Central memory CD4-positive, alpha-beta T cell (primary cell): Measurements from ENCODE around the gene CYP39A1.

ENCODE experiments used
- DNase-seq: peaks from one replicate; pipeline ENCODE4 v3.0.0; 2022

CYP39A1 gene

DNA sequence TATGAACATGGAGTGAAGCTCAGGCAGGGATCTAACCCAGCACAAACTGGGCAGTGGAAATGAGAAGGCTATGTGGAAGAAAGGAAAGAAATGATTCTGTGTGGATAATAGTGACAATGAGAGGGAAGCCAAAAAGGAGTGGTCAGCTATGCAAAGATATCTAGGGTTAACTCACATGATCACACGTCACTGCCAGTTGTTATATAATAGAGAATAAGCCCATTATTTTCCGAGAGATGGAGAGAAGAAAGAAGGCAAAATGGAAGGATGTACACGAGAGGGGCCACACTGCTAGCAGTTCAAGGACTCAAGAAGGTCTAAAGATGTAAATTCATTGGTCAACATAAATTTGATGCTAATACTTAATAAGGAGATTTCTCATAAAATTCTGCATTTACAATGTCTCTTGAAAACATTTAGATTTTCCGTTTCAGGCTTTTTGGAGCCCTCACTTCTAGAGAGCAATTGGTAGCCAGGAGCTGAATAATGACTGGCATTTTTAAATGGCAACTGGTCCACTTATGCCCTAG is 142.6 kb downstream of the CYP39A1 start:
- no peak for DNase-seq

DNA sequence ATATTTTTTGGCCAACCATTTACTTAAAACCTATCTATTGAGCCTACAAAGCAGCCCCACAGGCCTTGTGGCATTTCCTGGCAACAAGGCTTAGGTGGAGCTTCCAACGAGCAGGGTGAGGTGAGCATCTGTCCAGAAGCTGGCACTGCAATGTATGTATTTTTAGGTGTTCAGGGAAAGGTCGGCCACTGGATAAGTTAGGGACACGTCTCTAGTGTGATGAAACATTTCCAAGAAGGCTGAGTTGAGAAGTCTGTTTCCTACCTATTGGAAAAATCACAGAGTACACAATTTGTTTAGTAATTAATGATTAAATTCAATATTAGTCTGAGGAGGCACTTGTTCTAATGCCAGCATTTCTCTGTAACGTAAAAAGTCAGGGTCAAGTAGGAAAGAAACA is 143.6 kb downstream of the CYP39A1 start:
- no peak for DNase-seq

DNA sequence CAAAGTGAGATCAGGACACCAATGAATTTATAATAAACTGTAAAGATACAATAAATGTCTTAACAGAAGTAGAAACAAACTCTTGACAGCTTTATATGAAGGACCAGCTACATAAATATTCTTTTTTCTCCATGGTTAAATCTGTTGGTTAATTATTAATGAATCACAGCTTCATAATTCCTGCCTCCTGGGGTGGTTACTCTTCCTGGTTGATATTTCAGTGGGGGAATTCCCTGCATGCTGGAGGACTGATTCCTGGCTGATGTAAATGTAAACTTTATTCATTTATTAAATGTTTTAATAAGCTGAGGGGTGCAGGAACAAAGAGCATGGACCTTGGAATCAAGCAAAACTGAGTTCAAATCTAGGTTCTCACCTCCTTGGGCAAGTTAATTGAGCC is 145.2 kb downstream of the CYP39A1 start:
- no peak for DNase-seq

DNA sequence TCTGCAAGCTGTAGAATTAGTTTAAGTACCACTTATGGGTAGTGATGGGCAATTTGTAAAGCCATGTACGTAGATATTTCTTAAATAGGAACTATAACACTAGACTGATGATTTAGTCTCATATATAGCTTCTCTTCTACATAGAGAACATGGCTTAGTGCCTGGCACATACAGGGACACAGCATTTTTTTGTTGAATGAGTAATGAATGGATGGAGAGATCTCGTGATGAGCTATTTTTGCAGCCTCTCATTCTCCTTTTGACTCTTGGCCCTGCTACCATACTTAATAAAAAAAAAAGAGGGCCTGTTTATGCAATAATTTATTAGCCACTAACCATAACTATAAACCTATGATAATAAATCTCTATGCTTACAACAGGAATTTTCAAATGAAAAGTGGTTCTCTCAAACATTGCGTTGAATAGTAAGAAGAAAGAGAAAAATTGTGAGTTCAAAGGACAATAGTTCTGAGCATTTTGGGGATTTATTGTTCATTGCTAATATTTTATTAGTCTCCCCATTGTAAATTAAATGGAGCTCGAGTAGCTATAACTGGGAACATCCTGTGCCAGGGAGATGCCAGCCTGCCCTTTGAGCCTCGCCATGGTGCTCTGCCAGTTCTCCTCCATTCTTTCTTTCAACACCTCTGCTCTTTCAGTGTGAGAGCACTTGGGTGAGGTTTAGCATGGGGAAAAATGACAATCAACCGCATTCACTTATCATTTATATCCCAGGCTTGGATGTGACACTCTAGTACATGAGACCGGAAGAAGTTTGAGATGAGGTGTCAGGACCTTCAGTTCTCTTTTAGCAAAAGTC is 146.7 kb downstream of the CYP39A1 start:
- no peak for DNase-seq

DNA sequence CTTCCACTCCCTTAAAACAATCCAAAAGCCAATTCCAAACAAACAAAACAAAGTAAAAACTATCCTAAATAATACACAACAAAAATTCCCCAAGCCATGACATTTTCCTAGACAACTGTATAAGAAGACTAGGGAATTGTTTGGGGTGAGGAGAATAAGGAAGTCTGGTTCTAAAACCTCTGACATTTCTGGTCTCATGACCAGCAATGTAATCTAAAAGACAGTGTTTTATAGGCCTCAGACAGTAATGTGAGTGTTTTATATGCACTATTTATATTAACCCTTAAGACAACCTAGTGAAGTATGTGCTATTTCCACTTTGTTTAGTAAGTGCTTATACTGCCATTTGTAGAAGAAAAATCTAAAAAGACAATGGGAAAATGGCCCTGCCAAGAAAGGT is 148.4 kb downstream of the CYP39A1 start:
- no peak for DNase-seq

DNA sequence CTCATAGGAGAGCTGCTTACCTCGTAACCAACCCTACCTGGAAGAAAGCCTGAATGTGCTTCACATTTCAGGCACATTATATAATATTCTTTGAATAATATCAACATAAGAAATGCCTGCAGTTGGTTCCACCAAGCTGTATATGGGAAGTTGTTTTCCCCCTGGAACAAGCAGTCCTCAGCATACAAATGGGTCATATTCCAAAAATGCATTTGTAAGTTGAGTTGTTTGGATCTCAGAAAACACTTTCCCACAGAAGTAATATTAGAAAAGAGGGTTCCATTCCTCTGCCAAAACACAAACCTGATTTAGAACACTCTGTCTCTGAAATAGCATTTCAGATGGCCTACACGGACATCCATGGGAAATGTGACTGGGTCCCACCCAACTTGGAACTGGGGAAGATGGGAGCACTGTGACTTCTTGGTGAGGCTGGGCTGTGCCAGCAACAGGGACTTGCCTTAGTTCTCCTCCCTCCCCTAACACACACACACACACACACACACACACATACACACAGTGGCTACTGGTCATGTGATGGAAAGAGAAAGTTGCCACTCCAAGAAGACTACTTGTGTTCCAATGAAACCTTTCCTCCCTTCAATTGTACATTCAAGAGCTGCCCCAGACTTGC is 150.0 kb downstream of the CYP39A1 start:
- DNase-seq, result no peak

DNA sequence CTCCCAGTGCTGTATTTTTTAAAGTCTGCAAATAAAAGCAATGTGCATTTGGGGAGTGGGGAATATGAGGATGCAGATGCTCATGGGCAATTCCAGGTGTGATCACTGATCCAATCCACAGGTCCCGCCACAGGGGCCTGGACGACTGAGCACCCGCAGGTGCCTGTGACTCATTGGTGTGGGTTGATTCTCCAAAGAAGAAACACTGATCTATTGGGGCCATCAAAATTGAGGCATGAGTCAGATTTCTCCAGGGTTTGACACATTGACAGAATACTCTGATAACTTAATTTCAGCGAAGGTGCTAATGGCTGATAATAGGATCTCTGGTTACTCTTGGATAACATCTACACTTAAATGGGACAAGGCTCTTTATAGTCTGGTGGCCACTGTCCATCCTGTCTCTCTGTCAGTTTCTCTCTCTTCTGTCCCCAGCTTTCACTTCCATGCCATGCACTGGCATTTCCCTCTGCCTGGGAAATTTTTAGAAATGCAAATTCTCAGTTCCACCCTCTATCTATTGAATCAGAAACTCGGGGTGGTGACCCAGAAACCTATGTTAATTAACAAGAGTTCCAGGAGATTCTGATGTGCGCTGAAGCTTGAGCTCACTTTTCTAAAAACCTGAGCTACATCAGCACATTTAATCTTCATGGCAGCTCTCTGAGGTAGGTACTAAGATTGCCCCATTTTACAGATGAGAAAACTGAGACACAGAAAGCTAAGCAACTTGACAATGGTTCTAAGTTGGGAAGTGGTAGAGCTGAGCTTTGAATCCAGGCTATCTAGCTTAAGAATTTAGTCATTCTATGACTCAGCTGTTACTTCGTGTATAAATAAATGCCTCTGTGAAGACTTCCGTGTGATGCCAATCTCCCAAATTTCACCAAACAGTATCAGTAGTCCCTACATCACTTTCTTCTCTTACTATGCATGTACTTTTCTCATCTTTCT is 151.2 kb downstream of the CYP39A1 start:
- DNase-seq, result no peak

DNA sequence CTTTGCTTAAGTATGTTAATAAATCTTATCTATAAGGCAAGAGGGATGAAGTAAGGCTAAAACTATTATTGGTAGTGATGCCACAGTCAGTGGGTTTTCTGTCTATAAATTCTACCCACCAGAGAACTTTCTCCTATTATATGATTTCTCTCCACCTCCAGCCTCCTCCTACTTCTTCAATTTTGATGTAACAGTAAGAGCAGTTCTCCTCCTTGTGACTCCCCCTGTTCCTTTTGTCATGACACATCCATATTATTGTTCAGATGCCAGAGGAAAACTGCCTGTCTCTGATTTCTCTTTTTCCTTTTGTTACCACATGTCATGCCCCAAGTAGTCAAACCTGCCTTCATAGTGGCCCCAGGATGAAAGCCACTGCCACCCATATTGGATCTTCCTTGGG is 152.2 kb downstream of the CYP39A1 start:
- DNase-seq, result no peak
